Measurements from ENCODE around the gene ADCY5.
"Not testable (repeated sequence)": the region's sequence is repeated elsewhere in the genome, so short reads cannot be mapped to it uniquely, and the experiment has no call there.

ADCY5 gene

DNA sequence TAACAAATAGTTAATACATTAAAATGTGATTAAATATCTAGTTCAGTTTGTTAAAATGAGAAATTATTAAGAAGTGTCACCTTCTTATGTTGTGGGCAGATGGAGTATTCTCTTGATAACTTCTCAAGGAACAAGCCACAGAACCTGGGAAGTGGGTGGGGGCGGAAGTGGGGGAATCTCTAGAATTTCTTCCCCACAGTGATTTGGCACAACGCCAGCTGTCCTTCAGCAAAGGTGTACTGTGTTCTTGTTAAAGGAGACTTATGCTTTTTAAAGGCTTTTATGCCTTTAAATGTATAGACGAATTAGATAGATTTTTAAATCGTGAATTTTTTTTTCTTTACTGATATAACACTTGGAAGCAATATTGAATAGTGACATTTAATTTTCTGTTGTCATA is 204.8 kb downstream of the ADCY5 start:
- TF ChIP-seq, protein P1, sequence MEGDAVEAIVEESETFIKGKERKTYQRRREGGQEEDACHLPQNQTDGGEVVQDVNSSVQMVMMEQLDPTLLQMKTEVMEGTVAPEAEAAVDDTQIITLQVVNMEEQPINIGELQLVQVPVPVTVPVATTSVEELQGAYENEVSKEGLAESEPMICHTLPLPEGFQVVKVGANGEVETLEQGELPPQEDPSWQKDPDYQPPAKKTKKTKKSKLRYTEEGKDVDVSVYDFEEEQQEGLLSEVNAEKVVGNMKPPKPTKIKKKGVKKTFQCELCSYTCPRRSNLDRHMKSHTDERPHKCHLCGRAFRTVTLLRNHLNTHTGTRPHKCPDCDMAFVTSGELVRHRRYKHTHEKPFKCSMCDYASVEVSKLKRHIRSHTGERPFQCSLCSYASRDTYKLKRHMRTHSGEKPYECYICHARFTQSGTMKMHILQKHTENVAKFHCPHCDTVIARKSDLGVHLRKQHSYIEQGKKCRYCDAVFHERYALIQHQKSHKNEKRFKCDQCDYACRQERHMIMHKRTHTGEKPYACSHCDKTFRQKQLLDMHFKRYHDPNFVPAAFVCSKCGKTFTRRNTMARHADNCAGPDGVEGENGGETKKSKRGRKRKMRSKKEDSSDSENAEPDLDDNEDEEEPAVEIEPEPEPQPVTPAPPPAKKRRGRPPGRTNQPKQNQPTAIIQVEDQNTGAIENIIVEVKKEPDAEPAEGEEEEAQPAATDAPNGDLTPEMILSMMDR (IDR thresholded peaks at IDR 0.05; ENCODE audit: control insufficient read depth, insufficient read depth, low read depth, low read length, missing control alignments), result no peak
- no peak for DNase-seq (ENCODE audit: low read depth)
- no peak overlapping the region for H3K4me3 ChIP-seq (ENCODE audit: control insufficient read depth, low read depth, low read length)

DNA sequence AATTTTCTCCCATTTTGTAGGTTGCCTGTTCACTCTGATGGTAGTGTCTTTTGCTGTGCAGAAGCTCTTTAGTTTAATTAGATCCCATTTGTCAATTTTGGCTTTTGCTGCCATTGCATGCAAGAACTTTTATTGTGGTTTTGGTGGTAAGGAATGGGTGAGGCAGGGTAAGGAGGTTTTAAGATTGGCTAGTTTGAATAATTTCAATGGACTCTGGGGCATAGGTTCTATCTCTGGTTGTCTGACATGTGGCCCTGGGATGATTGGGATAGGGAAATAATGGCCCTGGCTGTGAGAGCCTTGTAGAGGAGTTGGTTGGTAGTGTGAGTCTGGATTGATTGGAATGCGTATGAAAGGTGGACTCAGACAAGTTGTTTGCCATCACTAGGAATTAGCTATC is 209.1 kb downstream of the ADCY5 start:
- DNase-seq (ENCODE audit: low read depth), result no peak
- TF ChIP-seq, protein P1 (IDR thresholded peaks at IDR 0.05; ENCODE audit: control insufficient read depth, insufficient read depth, low read depth, low read length, missing control alignments), result no peak
- no peak overlapping the region for H3K4me3 ChIP-seq (ENCODE audit: control insufficient read depth, low read depth, low read length)

DNA sequence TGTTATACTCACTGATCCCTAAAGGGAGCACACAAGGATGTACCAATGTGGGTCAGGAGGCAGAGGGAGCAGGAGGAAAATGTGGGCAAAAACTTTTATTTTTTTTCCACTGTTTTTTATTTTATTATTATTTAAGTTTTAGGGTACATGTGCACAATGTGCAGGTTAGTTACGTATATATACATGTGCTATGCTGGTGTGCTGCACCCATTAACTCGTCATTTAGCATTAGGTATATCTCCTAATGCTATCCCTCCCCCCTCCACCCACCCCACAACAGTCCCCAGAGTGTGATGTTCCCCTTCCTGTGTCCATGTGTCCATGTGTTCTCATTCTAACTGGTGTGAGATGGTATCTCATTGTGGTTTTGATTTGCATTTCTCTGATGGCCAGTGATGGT is 209.7 kb downstream of the ADCY5 start:
- DNase-seq (ENCODE audit: low read depth); H3K4me3 ChIP-seq (ENCODE audit: control insufficient read depth, low read depth, low read length): not testable (repeated sequence)

DNA sequence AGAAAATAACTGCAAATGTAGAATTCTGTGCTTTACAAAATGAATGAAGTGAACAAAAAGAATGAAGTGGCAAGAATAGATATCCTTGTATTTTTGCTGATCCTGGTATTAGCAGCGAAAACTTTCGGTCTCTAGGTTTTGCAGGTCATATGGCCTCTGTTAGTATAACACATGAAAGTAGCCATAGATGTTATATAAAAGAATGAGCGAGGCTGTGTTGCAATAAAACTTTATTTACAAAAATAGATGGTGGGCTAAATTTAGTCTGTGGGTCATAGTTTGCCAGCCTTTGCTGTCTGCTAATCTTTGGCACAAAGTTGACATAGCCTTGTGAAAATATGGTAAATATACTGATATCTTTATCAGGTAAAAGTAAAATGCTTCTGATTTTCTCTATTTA is 212.0 kb downstream of the ADCY5 start:
- TF ChIP-seq, protein P1 (IDR thresholded peaks at IDR 0.05; ENCODE audit: control insufficient read depth, insufficient read depth, low read depth, low read length, missing control alignments), result no peak
- DNase-seq (ENCODE audit: low read depth), result no peak
- H3K4me3 ChIP-seq (ENCODE audit: control insufficient read depth, low read depth, low read length), result no peak overlapping the region

All from AG09309 (cell line).